HTERT RPE-1 (cell line): Measurements from ENCODE around the gene GUCY1A1.

Experiments
- in situ Hi-C: fragments of 300-500 bp; cut with MboI; formaldehyde crosslinking; loops from 4 replicates; pipeline ENCODE4 v1.14.3; 2020; ENCODE audit warnings: low sequenced_read_pairs

Gene GUCY1A1

GRCh38 chr4:155772459-155773195 is 106.0 kb downstream of the GUCY1A1 start:
- in situ Hi-C loops = no loop called here

GRCh38 chr4:155773196-155773800 is 106.7 kb downstream of the GUCY1A1 start:
- in situ Hi-C loops = no loop called here

- in situ Hi-C loops = no loop called here
Measured at GRCh38 chr4:155774033-155774432, 107.4 kb downstream of the GUCY1A1 start.

GRCh38 chr4:155777971-155778735 is 111.5 kb downstream of the GUCY1A1 start:
- in situ Hi-C loops = no loop called here

GRCh38 chr4:155780775-155781174 is 114.1 kb downstream of the GUCY1A1 start:
- in situ Hi-C loops = no loop called here

- in situ Hi-C loops = no loop called here
Measured at GRCh38 chr4:155781249-155781831, 114.7 kb downstream of the GUCY1A1 start.
